PC-9 (cell line): ENCODE data around the gene WDR20. TPM values are rescaled to one million over a fixed set of nuclear protein-coding genes. Genes with fewer than 3 reads are reported as not detected.

ENCODE experiments used
- BruUV-seq: library from RNA; stranded (reverse); fragments of 400-500 nt; replicated peaks from 2 replicates; lab custom pipeline; 2021; lab: Mats Ljungman, UMichigan
- CTCF ChIA-PET: fragments of 300-600 bp; sonication (Branson Sonifier 250); formaldehyde crosslinking; loops from one replicate; lab custom pipeline; 2022; ENCODE audit warnings: antibody characterized with exemption; lab: Charles Lee
- POLR2A ChIA-PET: fragments of 300-600 bp; sonication (Branson Sonifier 250); formaldehyde crosslinking; loops from one replicate; lab custom pipeline; 2022; ENCODE audit warnings: antibody characterized with exemption; ENCODE audit not compliant: unreplicated experiment; lab: Charles Lee
- DNase-seq, 2 experiments: peaks; one replicate each; pipeline versions ENCODE4 v3.0.0 to v3.0.0-alpha.2; 2015 to 2022; ENCODE audit warnings: mixed read lengths in 1 of 2
- H2AFZ ChIP-seq: fragments of 200-600 bp; sonication (generic); 2 replicates; pipeline ENCODE4 v1.8.1; 2017; ENCODE audit warnings: antibody characterized with exemption
- H3F3A ChIP-seq: fragments of 200-600 bp; sonication (generic); 2 replicates; pipeline ENCODE4 v1.8.1; 2017; ENCODE audit warnings: antibody characterized with exemption, mild to moderate bottlenecking, low read depth; ENCODE audit not compliant: insufficient read depth
- H3K27ac ChIP-seq: fragments of 200-600 bp; sonication (generic); 2 replicates; pipeline ENCODE4 v1.6.1; 2016; ENCODE audit warnings: mixed run types
- H3K27me3 ChIP-seq: fragments of 200-600 bp; sonication (generic); 2 replicates; pipeline ENCODE4 v1.6.1; 2016; ENCODE audit warnings: low read depth, mixed run types; ENCODE audit not compliant: insufficient read depth
- H3K36me3 ChIP-seq: fragments of 200-600 bp; sonication (generic); 2 replicates; pipeline ENCODE4 v1.6.1; 2016; ENCODE audit warnings: low read depth, mixed run types
- H3K4me1 ChIP-seq: fragments of 200-600 bp; sonication (generic); replicated peaks from 2 replicates; pipeline ENCODE4 v1.6.1; 2016; ENCODE audit warnings: mixed run types; ENCODE audit not compliant: insufficient read depth
- H3K4me2 ChIP-seq: fragments of 200-600 bp; sonication (generic); 2 replicates; pipeline ENCODE4 v1.6.1; 2017; ENCODE audit warnings: mixed run types
- H3K4me3 ChIP-seq: fragments of 200-600 bp; sonication (generic); 2 replicates; pipeline ENCODE4 v1.6.1; 2016; ENCODE audit warnings: mixed run types
- H3K79me2 ChIP-seq: fragments of 200-600 bp; sonication (generic); 2 replicates; pipeline ENCODE4 v1.6.1; 2017; ENCODE audit warnings: low read depth, mixed run types
- H3K9me2 ChIP-seq: fragments of 200-600 bp; sonication (generic); 2 replicates; pipeline ENCODE4 v1.8.1; 2017; ENCODE audit warnings: mild to moderate bottlenecking; ENCODE audit not compliant: insufficient read depth
- H3K9me3 ChIP-seq: fragments of 200-600 bp; sonication (generic); 2 replicates; pipeline ENCODE4 v1.8.1; 2016; ENCODE audit warnings: low read depth; ENCODE audit not compliant: insufficient read depth
- H4K20me1 ChIP-seq: fragments of 200-600 bp; sonication (generic); 2 replicates; pipeline ENCODE4 v1.8.1; 2017; ENCODE audit not compliant: insufficient read depth
- CTCF ChIP-seq: fragments of 200-600 bp; sonication (generic); conservative IDR thresholded peaks from 2 replicates; pipeline ENCODE4 v1.6.1; 2017; ENCODE audit warnings: mixed run types, antibody characterized with exemption, mild to moderate bottlenecking, moderate library complexity
- EZH2 ChIP-seq: fragments of 200-600 bp; sonication (generic); IDR thresholded peaks from 2 replicates; pipeline ENCODE4 v1.8.0; 2017; ENCODE audit warnings: antibody characterized with exemption, low read depth
- intact Hi-C: fragments of 100-400 bp; cut with micrococcal nuclease; formaldehyde crosslinking; loops from one replicate; pipeline ENCODE4 v1.10.0; 2022; ENCODE audit not compliant: unreplicated experiment
- total RNA-seq: library from RNA; stranded (reverse); gene quantifications from 2 replicates; pipeline ENCODE4 v1.2.3, GENCODE V29; 2021

Gene WDR20
- total RNA-seq, 1 experiment from 2014 or later = 93.5 TPM

GRCh38 chr14:102195446-102195845 is 55.7 kb downstream of the WDR20 start:
- no peaks in the 10 kb centered on the region for H3K9me3 ChIP-seq
- H3K9me2 ChIP-seq = no peaks in the 10 kb centered on the region
- H2AFZ ChIP-seq = no peak overlapping the region
- peaks cover 31% of the 10 kb centered on the region for H3K36me3 ChIP-seq
- H3K27ac ChIP-seq = no peak overlapping the region
- no peak overlapping the region for H3K4me3 ChIP-seq
- CTCF ChIA-PET = no interaction called here
- intact Hi-C loops = no loop called here
- peaks cover 8% of the 10 kb centered on the region for H3K4me1 ChIP-seq
- POLR2A ChIA-PET = no interaction called here
- no peak for DNase-seq
- no peaks in the 10 kb centered on the region for H4K20me1 ChIP-seq
- no peak overlapping the region for H3K4me2 ChIP-seq
- no peaks in the 10 kb centered on the region for H3K27me3 ChIP-seq
- no TSS peak for BruUV-seq
- H3F3A ChIP-seq = peaks cover 35% of the 10 kb centered on the region
- TF ChIP-seq EZH2 (no peak), CTCF (no peak)
- peaks cover 49% of the 10 kb centered on the region for H3K79me2 ChIP-seq

GRCh38 chr14:102196039-102196901 is 56.6 kb downstream of the WDR20 start:
- CTCF ChIA-PET = no interaction called here
- intact Hi-C loops = no loop called here
- Histone ChIP-seq H3F3A (peaks cover 27% of the 10 kb centered on the region), H3K4me1 (peaks cover 4% of the 10 kb centered on the region), H3K9me3 (no peaks in the 10 kb centered on the region), H3K27me3 (no peaks in the 10 kb centered on the region), H4K20me1 (no peaks in the 10 kb centered on the region), H3K4me2 (no peak overlapping the region), H3K27ac (no peak overlapping the region), H3K9me2 (no peaks in the 10 kb centered on the region), H3K4me3 (no peak overlapping the region), H2AFZ (no peak overlapping the region), H3K79me2 (peaks cover 45% of the 10 kb centered on the region), H3K36me3 (peaks cover 31% of the 10 kb centered on the region)
- no peak for DNase-seq
- no TSS peak for BruUV-seq
- no peak for TF ChIP-seq EZH2
- no peak for TF ChIP-seq CTCF
- POLR2A ChIA-PET = no interaction called here

- H3K79me2 ChIP-seq = peaks cover 45% of the 10 kb centered on the region
- no peak overlapping the region for H3K4me3 ChIP-seq
- ChIA-PET CTCF (no interaction called here), POLR2A (no interaction called here)
- H3K27ac ChIP-seq = no peak overlapping the region
- H3F3A ChIP-seq = peaks cover 21% of the 10 kb centered on the region; the same call in 1 of the 2 replicates
- no peak overlapping the region for H2AFZ ChIP-seq
- no peak for DNase-seq
- no peak overlapping the region for H3K4me2 ChIP-seq
- no peak for TF ChIP-seq CTCF
- no peak for TF ChIP-seq EZH2
- H3K36me3 ChIP-seq = peaks cover 31% of the 10 kb centered on the region
- no peaks in the 10 kb centered on the region for H3K4me1 ChIP-seq
- BruUV-seq = no TSS peak
- no peaks in the 10 kb centered on the region for H3K9me2 ChIP-seq
- no peaks in the 10 kb centered on the region for H3K9me3 ChIP-seq
- intact Hi-C loops = no loop called here
- H4K20me1 ChIP-seq = 0 out of 2 replicates have a peak, but pooled peaks cover 2% of the 10 kb centered on the region
- H3K27me3 ChIP-seq = no peaks in the 10 kb centered on the region
Observed at GRCh38 chr14:102196902-102197230, 57.2 kb downstream of the WDR20 start.
